CD4-positive, alpha-beta T cell treated with Interleukin-6 at 100 ng/mL for 8 hours (primary cell): Measurements from ENCODE around the gene CYP4F11.
"Not testable (repeated sequence)": the region's sequence is repeated elsewhere in the genome, so short reads cannot be mapped to it uniquely, and the experiment has no call there.

ENCODE experiments used
- DNase-seq: peaks from one replicate; pipeline ENCODE4 v3.0.0-alpha.2; 2020; ENCODE audit warnings: mixed read lengths, low spot score

CYP4F11 gene

DNA sequence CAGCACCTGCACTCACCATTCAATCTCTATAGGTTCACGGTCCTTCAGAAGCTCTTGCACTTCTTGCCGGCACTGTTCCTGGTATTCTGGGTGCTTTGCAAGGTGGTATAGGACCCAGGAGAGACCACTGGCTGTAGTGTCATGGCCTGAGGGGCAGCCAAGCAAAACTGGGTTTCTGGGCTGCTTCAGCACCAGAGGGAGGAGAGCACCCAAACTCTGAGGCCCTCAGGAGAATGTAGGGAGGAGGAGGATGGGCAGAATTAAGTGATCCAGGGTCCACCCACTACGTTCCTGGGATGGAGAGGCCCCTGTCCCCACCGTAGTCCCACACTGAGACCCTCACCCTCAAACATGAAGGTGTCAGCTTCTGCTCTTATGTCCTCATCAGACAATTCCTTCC, 12.3 kb downstream of the CYP4F11 start:
- DNase-seq, result no peak

DNA sequence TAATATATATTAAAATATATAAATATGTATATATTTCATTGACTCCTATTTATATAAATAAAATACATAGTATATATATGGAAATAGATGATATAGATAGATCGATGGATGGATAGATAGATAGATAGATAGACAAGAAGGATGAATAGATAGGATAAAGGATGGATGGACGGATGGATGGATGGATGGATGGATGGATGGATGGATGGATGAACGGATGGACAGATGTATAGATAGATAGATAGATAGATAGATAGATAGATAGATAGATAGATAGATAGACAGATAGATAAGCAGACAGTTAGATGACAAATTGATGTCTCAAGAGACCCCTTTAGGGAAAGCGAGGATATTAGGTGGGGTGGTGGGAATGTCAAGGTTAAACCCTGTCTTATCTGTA, 15.1 kb downstream of the CYP4F11 start:
- DNase-seq, result no peak

DNA sequence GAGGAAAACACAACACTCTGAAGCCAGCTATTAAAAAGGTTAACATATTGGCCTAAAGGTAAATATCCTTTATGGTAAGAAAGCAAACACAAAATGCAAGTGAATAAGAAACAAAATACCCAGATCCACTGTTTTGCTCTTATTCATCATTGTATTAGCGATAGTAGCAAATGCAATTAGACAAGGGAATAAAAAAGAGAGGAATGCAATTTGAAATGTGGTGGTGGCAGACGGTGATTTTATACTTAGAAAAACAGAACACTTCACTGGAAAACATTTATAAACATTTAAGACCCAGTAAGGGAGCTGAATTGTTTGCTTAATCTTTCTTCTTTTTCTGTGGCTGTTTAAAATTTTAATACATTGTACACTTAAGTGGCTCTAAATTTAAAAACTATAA, 19.2 kb downstream of the CYP4F11 start:
- no peak for DNase-seq

DNA sequence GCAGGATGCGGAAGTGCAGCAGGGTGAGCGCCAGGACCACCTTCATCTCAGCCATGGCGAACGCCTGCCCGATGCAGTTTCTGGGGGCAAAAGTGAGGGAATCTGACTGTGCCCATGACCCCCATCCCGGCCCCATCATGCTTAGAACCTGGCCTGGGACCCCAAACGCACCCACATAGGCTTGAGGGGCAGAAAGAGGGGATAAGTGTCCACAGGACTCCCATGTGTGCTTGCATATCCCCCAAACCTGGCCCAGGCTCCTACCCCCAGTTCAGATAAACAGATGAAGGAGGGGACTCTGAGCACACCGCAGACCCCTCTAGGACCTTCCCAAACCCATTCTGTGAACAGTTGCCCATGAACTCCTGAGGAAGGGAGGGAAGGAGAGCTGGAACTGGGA, 20.5 kb downstream of the CYP4F11 start:
- no peak for DNase-seq

DNA sequence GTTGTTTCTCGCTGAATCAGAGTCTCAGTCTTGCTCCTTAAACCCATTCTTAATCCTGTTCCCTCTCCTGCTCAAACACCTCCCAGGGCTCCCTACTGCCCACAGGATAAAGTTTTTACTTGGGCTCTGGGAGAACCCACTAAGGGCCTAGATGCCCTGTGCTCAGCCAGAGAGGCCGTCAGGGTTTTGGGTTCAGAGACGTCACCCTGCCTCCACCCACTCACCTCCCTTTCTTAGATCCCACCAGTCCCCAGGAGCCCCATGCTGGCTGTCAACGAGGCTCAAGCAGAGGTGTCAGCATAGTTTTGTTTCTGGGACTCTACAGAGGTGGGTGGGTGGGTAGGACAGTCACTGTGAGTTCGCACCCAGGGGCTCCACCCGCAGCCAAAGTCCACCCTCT, 20.9 kb downstream of the CYP4F11 start:
- DNase-seq, result no peak

DNA sequence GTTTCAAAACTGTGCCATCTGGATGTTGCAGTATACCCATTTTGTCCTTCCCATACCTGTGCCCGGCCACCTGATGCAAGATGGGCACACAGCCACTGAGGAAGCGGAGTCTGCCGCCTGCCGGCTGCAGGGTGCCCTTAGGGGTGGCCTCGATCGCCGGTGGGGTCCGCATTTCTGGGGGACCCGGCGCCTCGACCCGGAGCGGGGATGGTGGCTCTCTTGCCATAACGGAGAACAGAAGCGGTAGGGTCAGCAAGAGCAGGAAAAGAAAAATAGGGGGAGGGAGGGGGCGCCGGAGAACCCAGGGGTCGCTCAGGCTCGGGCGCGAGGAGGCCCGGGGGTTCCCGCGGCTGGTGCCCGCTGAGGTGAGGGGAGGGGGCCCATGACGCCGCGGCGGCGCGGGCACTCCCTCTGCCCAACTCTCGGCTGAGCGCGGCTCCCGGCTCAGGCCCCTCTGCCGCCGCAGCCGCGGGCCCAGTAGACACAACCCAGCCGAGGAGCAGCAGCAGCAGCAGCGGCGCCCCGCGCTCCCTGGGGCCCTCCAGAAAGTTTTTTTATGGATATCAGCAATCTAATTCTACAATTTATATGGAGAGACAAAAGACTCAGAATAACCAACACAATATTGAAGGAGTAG, 22.6 kb downstream of the CYP4F11 start:
- no peak for DNase-seq

DNA sequence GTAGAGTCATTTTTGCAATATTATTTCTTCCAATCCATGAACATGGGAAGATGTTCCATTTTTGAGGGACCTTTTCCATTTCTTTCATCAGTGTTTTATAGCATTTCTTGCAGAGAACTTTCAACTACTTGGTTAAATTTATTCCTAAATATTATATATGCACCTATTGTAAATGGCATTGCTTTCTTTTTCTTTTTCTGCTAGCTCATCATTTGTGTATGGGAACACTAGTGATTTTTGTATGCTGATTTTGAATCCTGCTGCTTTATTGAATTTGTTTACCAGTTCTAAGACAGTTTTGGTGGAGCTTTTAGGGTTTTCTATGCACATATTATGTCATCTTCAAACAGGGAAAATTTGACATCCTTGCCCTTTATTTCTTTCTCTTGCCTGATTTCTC, 29.3 kb downstream of the CYP4F11 start:
- no peak for DNase-seq

DNA sequence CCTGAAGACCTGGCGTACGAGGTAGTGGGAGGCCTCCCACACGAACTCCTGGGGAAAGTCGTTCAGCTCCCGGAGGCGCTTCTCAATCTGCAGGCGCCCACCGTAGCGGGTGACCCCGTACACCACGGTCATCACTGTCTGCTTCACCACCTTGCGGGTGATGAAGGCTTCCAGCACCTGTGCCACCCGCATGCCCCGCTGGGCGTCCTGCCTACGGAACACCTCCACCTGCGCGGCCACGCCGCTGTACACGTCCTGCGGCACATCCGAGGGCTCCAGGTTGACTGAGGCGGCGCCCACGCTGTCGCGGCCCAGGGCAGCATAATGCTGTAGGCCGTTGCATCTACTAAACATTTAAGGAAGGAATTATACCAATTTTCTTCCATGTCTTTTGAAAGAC, 31.4 kb downstream of the CYP4F11 start:
- not testable (repeated sequence) for DNase-seq

DNA sequence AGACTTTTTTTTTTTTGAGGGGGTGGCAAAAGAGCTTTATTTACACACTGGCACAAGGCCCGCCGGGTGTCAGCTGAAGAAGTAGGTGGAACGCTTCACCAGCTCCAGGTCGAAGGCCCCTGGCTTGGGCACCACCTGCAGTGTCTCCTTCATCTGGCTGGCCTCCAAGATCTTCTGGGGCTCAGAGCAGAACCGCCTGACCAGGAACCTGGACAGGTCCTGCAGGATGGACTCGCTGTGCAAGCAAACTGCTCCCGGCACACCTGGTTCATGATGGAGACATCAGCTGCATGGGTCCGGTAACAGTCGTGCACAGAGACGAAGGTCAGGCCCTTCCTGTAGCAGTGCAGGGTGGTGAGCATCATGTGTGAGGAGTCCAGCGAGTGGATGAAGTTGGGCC, 32.1 kb downstream of the CYP4F11 start:
- DNase-seq, result no peak

DNA sequence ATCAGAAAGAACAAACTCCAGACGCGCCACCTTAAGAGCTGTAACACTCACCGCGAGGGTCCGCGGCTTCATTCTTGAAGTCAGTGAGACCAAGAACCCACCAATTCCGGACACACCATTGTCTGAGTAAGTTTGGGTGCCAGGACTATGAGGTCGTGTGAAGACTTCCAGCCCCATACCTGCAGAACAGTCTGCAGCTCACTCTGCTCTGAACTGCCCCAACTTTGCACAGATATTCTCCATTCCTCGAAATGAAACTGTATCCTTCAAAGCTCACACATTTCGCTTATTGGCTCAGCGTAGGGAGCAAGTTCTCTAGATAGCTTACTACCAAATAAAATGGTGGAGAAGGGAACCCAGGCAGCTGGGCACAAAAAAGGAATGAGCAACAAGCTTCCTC, 33.8 kb downstream of the CYP4F11 start:
- DNase-seq, result no peak

DNA sequence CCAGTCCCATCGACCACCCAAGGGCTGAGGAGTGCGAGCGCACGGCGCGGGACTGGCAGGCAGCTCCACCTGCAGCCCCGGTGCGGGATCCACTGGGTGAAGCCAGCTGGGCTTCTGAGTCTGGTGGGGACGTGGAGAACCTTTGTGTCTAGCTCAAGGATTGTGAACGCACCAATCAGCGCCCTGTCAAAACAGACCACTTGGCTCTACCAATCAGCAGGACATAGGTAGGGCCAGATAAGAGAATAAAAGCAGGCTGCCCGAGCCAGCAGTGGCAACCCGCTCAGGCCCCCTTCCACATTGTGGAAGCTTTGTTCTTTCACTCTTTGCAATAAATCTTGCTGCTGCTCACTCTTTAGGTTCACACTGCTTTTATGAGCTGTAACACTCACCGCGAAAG, 34.3 kb downstream of the CYP4F11 start:
- DNase-seq, result not testable (repeated sequence)

DNA sequence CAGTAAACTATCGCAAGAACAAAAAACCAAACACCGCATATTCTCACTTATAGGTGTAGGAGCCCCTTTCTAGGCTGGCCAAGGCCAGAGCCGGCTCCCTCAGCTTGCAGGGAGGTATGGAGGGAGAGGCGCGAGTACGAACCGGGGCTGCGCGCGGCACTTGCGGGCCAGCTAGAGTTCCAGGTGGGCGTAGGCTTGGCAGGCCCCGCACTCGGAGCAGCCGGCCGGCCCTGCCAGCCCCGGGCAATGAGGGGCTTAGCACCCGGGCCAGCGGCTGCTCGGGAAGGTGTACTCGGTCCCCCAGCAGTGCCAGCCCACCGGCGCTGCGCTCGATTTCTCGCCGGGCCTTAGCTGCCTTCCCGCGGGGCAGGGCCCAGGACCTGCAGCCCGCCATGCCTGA, 34.8 kb downstream of the CYP4F11 start:
- not testable (repeated sequence) for DNase-seq

DNA sequence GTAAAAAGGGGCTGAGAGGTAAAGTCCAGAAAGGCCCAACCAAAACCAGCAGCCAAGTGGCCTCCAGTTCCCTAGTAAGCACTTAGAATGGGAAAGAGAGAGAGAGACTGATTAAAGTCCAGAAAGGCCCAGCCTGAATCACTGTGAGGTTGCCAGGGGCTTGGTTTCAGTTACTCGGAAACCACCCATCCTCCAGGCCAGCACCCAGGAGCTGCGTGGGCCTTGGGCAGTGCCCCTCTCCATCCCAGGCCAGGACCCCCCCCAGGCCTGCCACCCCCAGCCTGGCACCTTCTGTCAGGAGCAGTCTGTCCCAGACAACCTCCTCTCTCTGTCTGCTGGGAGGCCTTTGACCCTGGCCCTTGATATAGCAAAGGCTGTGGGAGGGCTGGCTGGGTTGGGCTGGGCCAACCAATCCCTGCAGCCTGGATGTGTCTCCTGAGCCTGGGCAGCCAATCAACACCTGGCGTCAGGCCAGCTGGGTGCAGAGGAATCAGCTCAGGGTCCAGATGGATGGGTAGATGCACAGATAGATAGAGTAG, 36.5 kb downstream of the CYP4F11 start, which contains the start of gene CYP4F2:
Gene CYP4F2, minus strand, starts transcription at position 337 of the 539 bp plus-strand sequence. CDS start 463 bp downstream, outside the sequence.
- no peak for DNase-seq

DNA sequence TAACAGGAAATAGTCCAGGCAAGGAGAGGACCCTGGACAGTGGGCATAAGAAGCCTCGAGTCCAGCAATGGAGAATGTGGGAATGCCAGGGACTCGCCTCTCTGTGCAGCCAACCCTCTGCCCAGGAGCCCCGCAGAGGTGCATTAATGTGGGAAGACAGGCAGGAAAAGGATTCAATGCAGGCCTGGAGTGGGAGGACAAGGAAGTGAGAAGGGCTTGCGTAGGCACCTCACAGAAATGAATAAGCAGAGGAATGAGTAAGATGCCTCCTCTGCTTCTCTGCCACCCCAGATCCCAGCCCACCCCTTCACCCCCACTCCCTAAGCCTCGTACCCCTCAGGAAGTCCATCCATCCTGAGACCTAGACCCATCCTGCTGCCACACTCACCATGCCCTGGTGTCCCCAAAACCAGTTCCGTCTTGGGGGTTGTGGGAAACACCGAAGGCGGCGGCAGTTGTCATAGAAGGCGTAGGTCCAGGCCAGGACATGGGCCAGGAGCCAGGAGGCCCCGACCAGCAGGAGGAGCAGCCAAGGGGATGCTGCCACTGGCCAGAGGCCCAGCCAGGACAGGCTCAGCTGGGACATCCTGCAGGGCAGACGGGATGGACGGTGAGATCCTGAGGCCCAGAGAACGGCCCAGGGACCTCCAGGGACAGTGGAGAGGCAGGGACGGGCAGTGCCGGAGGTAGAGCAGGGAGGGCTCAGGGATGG, 37.1 kb downstream of the CYP4F11 start:
- no peak for DNase-seq

DNA sequence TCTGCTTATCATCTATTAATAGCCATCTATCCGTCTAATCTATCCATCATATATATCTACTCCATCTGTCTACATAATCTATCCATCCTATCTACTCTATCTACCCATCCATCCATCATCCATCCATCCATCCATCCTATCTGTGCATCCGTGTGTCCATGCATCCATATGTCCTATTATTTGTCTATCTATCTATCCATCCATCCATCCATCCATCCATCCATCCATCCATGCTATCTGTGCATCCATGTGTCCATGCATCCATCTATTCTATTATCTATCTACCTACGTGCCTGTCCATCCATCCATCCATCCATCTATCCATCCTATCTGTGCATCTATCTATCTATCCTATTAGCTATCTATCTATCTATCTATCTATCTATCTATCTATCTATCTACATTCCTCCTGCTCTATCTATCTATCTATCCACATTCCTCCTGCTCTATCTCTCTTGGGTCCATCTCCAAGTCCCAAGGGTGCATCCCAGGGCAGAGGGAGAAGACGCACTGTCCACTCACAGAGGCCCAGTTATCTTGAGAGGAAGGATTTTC, 38.4 kb downstream of the CYP4F11 start:
- no peak for DNase-seq

DNA sequence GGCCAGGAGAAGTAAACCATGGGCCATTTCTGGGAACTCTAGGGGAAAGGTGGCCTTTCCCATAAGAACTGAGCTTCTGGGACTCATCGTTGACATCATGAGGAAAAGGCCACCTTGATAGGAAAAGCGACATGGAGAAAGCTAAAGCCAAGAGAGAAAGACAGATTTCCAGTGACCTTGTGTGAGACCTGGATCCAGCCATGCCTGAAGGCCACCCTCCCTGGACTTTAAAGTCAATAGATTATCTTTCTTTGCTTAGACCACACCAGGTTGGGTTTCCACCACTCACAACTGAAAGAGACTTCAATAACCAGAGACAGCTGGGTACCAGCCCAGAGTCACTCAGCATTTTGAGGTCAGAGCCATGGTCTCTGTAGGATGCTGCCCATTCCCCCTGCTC, 40.0 kb downstream of the CYP4F11 start:
- DNase-seq, result no peak

DNA sequence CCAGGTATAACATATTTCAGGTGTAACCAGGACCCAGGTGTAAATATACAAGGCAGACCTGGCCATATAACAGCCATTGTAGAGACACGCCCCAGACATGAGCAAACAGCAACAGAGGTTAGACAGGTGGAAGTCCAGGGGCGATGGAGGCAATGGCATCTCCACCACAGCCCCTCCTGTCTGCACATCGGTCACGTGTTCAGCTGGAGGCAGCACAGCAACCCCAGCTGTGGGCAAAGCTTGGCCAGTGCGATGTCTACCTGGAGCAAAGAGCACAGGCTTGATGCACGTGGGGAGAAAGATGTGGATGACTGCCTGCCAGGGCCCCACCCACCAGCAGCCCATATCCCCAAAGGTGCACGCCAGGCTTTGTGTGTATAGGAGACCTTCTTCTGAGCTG, 40.9 kb downstream of the CYP4F11 start:
- DNase-seq, result no peak

DNA sequence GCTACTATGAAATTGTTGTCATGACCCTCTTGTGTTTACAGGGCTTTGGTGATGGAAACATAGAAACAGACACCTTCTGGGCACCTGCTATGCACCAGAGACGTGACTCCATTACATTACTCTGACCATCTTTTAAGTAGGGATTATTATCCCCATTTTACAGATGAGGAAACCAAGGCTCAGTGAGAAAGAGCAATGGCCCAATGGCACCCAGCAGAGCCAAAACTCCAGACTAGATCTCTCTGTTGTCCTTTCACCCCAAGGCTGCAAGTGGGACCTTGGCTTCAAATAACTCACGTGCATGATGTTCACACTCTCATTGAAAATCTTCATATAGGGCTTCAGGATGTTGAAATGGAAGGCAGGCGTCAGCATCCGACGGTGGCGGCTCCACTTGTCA, 42.3 kb downstream of the CYP4F11 start:
- DNase-seq, result no peak

DNA sequence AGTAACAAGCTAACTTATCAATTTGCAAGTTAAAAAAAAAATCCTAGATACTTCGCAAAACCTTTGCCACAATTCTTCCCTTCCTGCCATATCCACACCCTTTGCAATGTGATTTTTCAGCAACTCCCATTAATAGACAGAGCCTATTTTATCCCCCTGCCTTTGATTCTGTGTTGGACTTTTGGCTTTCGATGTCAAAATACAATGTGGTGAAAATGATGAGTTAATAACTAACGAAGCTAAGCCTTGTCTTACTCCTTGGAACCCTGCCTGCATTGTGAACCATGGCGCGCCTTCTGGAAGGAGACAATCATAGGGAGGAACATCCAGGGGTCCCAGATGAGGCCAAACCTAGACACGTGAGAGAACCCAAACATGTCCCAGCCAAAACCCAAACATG, 42.9 kb downstream of the CYP4F11 start:
- no peak for DNase-seq

DNA sequence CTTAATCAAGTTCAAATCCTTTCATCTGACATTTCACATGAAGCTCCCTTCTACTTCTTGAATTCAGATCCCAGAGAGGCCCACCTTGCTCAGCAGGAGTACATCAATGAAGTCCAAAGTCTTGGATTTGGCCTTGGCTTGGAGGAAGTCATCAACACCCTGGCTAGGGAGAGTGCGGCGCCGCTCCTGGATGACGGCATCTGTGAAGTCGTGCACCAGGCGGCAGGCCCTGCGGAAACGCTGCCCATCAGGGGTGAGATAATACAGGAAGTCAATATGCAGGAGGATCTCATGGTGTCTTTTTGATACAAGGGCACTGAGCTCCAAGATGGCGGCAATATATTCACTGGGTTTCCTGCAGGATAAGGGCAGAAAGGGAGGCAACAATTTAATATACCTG, 45.0 kb downstream of the CYP4F11 start:
- DNase-seq, result not testable (repeated sequence)

DNA sequence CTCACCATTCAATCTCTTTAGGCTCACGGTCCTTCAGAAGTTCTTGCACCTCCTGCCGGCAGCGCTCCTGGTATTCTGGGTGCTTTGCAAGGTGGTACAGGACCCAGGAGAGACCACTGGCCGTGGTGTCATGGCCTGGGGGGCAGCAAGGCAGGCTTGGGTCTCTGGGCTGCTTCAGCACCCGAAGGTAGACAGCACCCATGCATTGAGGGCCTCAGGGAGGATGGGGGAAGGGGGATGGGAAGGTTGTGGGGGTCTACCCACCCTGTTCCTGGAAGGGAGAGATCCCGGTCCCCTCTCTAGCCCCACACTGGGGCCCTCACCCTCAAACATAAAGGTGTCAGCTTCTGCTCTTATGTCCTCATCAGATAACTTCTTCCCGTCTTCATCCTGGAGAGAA, 48.4 kb downstream of the CYP4F11 start:
- no peak for DNase-seq

DNA sequence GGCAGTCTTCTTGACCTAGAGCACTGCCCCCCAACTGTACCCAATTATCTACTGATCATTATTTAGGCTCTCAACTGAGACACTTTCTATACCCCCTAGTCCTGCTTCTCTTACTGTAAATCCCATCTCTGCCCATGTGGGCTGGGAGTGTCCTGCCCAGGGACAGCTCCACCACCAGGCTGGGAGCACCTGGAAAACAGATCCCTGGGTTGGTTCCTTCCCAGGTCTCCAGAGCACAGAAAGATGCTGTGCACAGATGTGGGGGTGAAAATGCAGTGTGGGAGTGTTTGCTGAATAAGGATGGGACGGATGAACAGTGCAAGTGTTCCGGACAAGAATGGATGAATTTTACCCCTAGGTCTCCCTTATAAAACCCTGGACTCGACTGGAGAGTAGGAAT, 49.2 kb downstream of the CYP4F11 start:
- no peak for DNase-seq

DNA sequence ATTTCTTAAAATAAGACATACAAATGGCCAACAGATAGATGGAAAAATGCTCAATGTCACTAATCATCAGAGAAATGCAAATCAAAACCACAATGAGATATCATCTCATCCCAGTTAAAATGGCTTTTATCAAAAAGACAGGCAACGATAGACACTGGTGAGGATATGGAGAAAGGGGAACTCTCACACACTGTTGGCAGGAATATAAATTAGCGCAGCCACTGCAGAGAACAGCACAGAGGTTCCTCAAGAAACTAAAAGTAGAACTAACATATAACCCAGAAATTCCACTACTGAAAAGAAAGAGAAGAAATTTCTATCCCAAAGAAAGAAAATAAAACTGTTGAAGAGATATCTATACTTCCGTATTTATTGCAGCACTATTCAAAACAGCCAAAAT, 51.0 kb downstream of the CYP4F11 start:
- DNase-seq, result not testable (repeated sequence)
